ENCODE data around the gene POLD1. TPM values are rescaled to one million over a fixed set of nuclear protein-coding genes. Genes with fewer than 3 reads are reported as not detected.

Gene POLD1
- total RNA-seq, 1 donor from 2014 or later: 22.9 TPM

DNA sequence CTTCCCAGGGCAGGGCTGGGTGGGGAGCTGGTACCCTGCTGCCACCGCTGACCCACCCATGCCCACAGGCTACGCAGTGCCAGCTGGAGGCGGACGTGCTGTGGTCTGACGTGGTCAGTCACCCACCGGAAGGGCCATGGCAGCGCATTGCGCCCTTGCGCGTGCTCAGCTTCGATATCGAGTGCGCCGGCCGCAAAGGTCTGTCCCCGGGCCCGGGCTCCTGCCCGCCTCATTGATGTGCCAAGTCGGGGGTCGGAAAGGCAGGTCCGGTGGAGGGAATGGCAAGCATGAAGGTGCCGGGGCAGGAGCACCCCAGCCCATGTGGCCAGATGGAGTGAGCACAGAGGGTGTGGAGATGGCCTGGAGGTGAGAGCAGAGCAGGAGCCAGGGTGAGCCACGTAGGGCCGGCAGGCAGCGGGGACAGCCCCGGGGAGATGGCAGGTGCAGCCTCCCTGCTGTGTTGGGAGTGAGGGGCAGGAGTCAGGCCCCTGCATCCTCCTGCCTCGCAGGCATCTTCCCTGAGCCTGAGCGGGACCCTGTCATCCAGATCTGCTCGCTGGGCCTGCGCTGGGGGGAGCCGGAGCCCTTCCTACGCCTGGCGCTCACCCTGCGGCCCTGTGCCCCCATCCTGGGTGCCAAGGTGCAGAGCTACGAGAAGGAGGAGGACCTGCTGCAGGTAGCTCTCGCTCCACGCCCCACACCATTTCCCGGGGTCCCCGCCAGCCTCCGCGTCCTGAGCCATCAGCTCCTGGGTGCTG lies 18.6 kb downstream of the POLD1 start:
- TF ChIP-seq CTCF (IDR thresholded peaks at IDR 0.05): no peak
- no peaks in the 10 kb centered on the region for H3K9me3 ChIP-seq
- H3K4me1 ChIP-seq: no peaks in the 10 kb centered on the region
- no peak for DNase-seq (ENCODE audit: low spot score in 2 of 2)
- H3K27ac ChIP-seq: no peak overlapping the region
- H3K4me3 ChIP-seq: no peak overlapping the region
- no peaks in the 10 kb centered on the region for H3K27me3 ChIP-seq
- H3K36me3 ChIP-seq: peaks cover 9 to 16% of the 10 kb centered on the region in 2 donors
- intact Hi-C loops (cut with DNase I): no loop called here

DNA sequence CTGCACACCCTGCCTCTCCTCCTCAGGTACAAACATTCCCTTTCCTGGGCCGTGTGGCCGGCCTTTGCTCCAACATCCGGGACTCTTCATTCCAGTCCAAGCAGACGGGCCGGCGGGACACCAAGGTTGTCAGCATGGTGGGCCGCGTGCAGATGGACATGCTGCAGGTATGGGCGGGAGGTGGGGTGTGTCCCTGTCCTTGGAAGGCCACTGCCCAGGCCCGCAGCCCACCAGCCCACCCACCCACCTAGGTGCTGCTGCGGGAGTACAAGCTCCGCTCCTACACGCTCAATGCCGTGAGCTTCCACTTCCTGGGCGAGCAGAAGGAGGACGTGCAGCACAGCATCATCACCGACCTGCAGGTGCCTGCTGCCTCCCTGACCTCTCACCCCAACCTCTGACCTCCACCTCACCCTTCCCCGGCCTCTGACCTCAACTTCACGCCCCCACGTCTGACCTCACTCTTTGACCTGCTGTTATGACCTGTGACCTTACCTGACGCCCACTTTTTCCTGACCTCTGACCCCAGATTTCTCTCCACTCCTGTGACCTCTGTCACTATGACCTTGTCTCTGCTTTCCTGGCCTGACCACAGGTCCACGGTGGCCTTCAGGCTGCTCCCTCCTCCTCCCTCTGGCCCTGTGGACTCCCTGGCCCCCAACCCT lies 22.1 kb downstream of the POLD1 start:
- no peak for TF ChIP-seq CTCF (IDR thresholded peaks at IDR 0.05)
- no peaks in the 10 kb centered on the region for H3K27me3 ChIP-seq
- H3K9me3 ChIP-seq: no peaks in the 10 kb centered on the region
- H3K4me3 ChIP-seq: no peak overlapping the region
- intact Hi-C loops (cut with DNase I): no loop called here
- peaks cover 12 to 19% of the 10 kb centered on the region in 2 donors for H3K36me3 ChIP-seq
- DNase-seq (ENCODE audit: low spot score in 2 of 2): no peak
- no peaks in the 10 kb centered on the region for H3K4me1 ChIP-seq
- no peak overlapping the region for H3K27ac ChIP-seq

DNA sequence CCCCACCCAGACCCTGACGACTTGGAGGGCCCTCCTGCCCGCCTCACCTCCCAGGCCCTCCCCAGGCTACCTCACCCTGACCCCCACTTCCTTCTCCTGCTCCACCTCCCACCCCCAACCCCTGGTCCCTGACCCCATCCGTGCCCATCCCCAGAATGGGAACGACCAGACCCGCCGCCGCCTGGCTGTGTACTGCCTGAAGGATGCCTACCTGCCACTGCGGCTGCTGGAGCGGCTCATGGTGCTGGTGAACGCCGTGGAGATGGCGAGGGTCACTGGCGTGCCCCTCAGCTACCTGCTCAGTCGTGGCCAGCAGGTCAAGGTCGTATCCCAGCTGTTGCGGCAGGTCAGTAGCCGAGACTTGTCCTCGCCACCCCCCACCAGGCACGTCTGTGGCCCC lies 22.7 kb downstream of the POLD1 start:
- Histone ChIP-seq H3K27me3 (no peaks in the 10 kb centered on the region), H3K4me3 (no peak overlapping the region), H3K36me3 (peaks cover 12 to 19% of the 10 kb centered on the region in 2 donors), H3K4me1 (no peaks in the 10 kb centered on the region), H3K9me3 (no peaks in the 10 kb centered on the region), H3K27ac (no peak overlapping the region)
- DNase-seq (ENCODE audit: low spot score in 2 of 2): no peak
- intact Hi-C loops (cut with DNase I): no loop called here
- TF ChIP-seq CTCF (IDR thresholded peaks at IDR 0.05): no peak

- Histone ChIP-seq H3K36me3 (peaks cover 2 to 12% of the 10 kb centered on the region in 2 donors), H3K9me3 (no peaks in the 10 kb centered on the region)
- intact Hi-C loops (cut with DNase I): no loop called here
Observed at GRCh38 chr19:50409347-50409746, 25.2 kb downstream of the POLD1 start.

GRCh38 chr19:50410109-50410508 lies 26.0 kb downstream of the POLD1 start:
- Histone ChIP-seq H3K27ac (no peak overlapping the region), H3K4me1 (no peaks in the 10 kb centered on the region), H3K27me3 (no peaks in the 10 kb centered on the region), H3K9me3 (no peaks in the 10 kb centered on the region), H3K4me3 (no peak overlapping the region), H3K36me3 (peaks cover 2 to 12% of the 10 kb centered on the region in 2 donors)
- intact Hi-C loops (cut with DNase I): no loop called here
- no peak for TF ChIP-seq CTCF (IDR thresholded peaks at IDR 0.05)
- DNase-seq (ENCODE audit: low spot score in 2 of 2): no peak

More at GRCh38 chr19:50409347-50409746, 25.2 kb downstream of the POLD1 start:
- TF ChIP-seq CTCF (IDR thresholded peaks at IDR 0.05): no peak
- H3K27ac ChIP-seq: no peak overlapping the region
- no peak overlapping the region for H3K4me3 ChIP-seq
- DNase-seq (ENCODE audit: low spot score in 2 of 2): no peak
- no peaks in the 10 kb centered on the region for H3K4me1 ChIP-seq
- no peaks in the 10 kb centered on the region for H3K27me3 ChIP-seq
